Measurements from ENCODE around the gene TPSD1.

TPSD1 gene

GRCh38 chr16:1300664-1301476 lies 45.0 kb downstream of the TPSD1 start:
- Histone ChIP-seq H3K9me3 (no peaks in the 10 kb centered on the region), H3K4me1 (peaks cover 0 to 18% (median 8%) of the 10 kb centered on the region in 4 donors), H3K27me3 (peaks cover 0 to 63% of the 10 kb centered on the region in 2 donors), H3K27ac (no peak overlapping the region), H3K36me3 (no peaks in the 10 kb centered on the region), H3K4me3 (no peak overlapping the region)
- DNase-seq, result peak in 1 of 2 donors; percentile 48
- peak; percentile 53 to 80 for TF ChIP-seq CTCF (IDR thresholded peaks at IDR 0.05)
- intact Hi-C loops (cut with DNase I; ENCODE audit: low total_unique reads), result no loop called here

DNA sequence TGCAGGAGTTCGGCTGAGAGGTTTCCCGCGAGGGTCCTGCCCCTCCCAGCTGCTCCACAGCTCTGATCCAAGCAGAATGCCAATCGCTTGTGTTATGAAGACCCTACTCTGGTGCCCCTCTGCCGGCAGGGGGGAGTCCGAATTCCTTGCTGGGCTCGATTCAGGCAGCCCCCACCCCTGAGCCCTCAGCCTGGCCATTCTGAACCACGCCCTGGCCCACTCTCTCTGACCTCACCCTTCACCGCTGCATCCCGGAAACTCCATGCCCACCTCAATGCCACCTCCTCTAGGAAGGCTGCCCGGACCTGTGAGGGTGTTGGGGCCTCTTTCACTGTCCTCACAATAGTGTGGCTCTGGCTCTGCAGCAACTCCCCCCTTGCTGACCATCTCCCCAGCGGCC lies 45.7 kb downstream of the TPSD1 start:
- Histone ChIP-seq H3K36me3 (no peaks in the 10 kb centered on the region), H3K27ac (no peak overlapping the region), H3K9me3 (no peaks in the 10 kb centered on the region), H3K27me3 (peaks cover 0 to 59% of the 10 kb centered on the region in 2 donors), H3K4me1 (peaks cover 0 to 18% (median 8%) of the 10 kb centered on the region in 4 donors), H3K4me3 (no peak overlapping the region)
- intact Hi-C loops (cut with DNase I; ENCODE audit: low total_unique reads), result no loop called here
- DNase-seq, result no peak
- TF ChIP-seq CTCF (IDR thresholded peaks at IDR 0.05), result no peak

DNA sequence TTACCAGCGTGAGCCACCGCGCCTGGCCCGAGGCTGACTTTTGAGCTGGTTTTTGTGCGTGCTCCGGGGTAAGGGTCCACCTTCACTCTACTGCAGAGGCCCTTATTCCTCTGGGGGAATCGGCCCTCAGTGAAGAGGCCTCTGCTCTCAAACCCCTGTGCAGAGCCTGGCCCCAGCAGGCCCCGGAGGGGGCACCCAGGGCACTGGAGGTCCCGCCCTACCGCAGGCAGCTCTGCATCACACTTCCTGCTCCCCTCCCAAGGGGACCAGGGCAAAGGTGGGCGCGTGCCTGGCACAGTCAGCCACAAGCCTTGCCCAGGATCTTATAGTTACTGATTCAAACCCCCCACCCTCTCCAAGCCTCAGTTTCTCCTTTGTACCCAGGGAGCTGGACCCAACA lies 50.0 kb downstream of the TPSD1 start:
- DNase-seq, result no peak
- TF ChIP-seq CTCF (IDR thresholded peaks at IDR 0.05), result no peak
- intact Hi-C loops (cut with DNase I; ENCODE audit: low total_unique reads), result no loop called here
- peaks cover 0 to 35% of the 10 kb centered on the region in 2 donors for H3K27me3 ChIP-seq
- H3K4me3 ChIP-seq, result no peak overlapping the region
- H3K9me3 ChIP-seq, result no peaks in the 10 kb centered on the region
- peaks cover 0 to 25% (median 8%) of the 10 kb centered on the region in 4 donors for H3K4me1 ChIP-seq
- H3K27ac ChIP-seq, result no peak overlapping the region
- no peaks in the 10 kb centered on the region for H3K36me3 ChIP-seq

- no peak for DNase-seq
- no peaks in the 10 kb centered on the region for H3K9me3 ChIP-seq
- no peaks in the 10 kb centered on the region for H3K36me3 ChIP-seq
- H3K4me1 ChIP-seq, result peaks cover 0 to 25% (median 9%) of the 10 kb centered on the region in 4 donors
- no peak for TF ChIP-seq CTCF (IDR thresholded peaks at IDR 0.05)
- no peak overlapping the region for H3K27ac ChIP-seq
- intact Hi-C loops (cut with DNase I; ENCODE audit: low total_unique reads), result no loop called here
- no peak overlapping the region for H3K4me3 ChIP-seq
- peaks cover 0 to 30% of the 10 kb centered on the region in 2 donors for H3K27me3 ChIP-seq
Measured at GRCh38 chr16:1306334-1306733, 50.5 kb downstream of the TPSD1 start.

DNA sequence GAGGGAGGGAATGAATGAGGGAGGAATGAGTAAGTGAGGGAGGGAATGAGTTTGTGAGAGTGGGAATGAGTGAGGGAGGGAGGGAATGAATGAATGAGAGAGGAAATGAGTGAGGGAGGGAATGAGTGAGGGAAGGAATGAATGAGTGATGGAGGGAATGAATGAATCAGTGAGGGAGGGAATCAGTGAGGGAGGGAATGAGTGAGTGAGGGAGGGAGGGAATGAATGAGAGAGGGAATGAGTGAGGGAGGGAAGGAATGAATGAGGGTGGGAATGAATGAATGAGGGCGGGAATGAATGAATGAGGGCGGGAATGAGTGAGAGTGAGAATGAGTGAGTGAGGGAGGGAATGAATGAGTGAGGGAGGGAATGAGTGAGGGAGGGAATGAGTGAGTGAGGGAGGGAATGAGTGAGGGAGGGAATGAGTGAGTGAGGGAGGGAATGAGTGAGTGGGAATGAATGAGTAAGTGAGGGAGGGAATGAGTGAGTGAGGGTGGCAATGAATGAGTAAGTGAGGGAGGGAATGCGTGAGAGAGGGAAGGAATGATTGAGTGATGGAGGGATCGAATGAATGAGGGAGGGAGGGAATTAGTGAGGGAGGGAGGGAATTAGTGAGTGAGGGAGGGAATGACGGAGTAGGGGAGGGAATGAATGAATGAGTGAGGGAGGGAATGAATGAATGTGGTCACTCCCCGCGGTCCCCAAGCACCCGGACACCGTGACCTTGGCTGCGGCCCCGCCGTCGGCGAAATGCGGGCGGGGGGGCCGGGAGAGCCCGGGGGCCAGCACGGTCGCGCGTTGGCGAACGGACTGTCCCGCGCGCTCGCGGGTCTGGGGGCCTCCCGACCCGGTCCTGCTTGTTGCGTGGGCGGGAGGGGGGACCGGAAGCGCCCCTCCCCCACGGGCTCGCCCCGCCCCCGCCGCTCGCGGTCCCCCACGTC lies 52.4 kb downstream of the TPSD1 start:
- peak overlapping the region; percentile 93 to 97 for H3K27ac ChIP-seq
- TF ChIP-seq CTCF (IDR thresholded peaks at IDR 0.05), result no peak
- peaks cover 6 to 40% (median 28%) of the 10 kb centered on the region in 4 donors for H3K4me1 ChIP-seq
- DNase-seq, result no peak
- peak overlapping the region; percentile 74 to 91 for H3K4me3 ChIP-seq
- intact Hi-C loops (cut with DNase I; ENCODE audit: low total_unique reads), result no loop called here
- H3K27me3 ChIP-seq, result peaks cover 0 to 12% of the 10 kb centered on the region in 2 donors
- H3K9me3 ChIP-seq, result no peaks in the 10 kb centered on the region
- H3K36me3 ChIP-seq, result peaks cover 0 to 7% (median 0%) of the 10 kb centered on the region in 3 donors

Measured in tibial artery (tissue), 4 donors.